ENCODE data around the gene CTXND1.

Gene CTXND1

GRCh38 chr15:80260551-80260950 is 8.5 kb upstream of the CTXND1 start:
- H3K4me3 ChIP-seq (ENCODE audit: low read depth, low read length), result no peak overlapping the region
- TF ChIP-seq CTCF (IDR thresholded peaks at IDR 0.05; ENCODE audit: control insufficient read depth, extremely low read depth, insufficient read depth), result no peak
- no peak for DNase-seq (ENCODE audit: low read depth)

- H3K4me3 ChIP-seq (ENCODE audit: low read depth, low read length), result no peak overlapping the region
- no peak for DNase-seq (ENCODE audit: low read depth)
- TF ChIP-seq CTCF (IDR thresholded peaks at IDR 0.05; ENCODE audit: control insufficient read depth, extremely low read depth, insufficient read depth), result no peak
Observed at GRCh38 chr15:80259942-80260510, 8.0 kb upstream of the CTXND1 start.

- no peak for TF ChIP-seq CTCF (IDR thresholded peaks at IDR 0.05; ENCODE audit: control insufficient read depth, extremely low read depth, insufficient read depth)
- H3K4me3 ChIP-seq (ENCODE audit: low read depth, low read length), result no peak overlapping the region
- DNase-seq (ENCODE audit: low read depth), result no peak
Observed at GRCh38 chr15:80251428-80252120, 439 bp downstream of the CTXND1 start.

GRCh38 chr15:80250614-80251427 is 1.2 kb downstream of the CTXND1 start:
- TF ChIP-seq CTCF (IDR thresholded peaks at IDR 0.05; ENCODE audit: control insufficient read depth, extremely low read depth, insufficient read depth), result no peak
- DNase-seq (ENCODE audit: low read depth), result no peak
- no peak overlapping the region for H3K4me3 ChIP-seq (ENCODE audit: low read depth, low read length)

- no peak for DNase-seq (ENCODE audit: low read depth)
- no peak for TF ChIP-seq CTCF (IDR thresholded peaks at IDR 0.05; ENCODE audit: control insufficient read depth, extremely low read depth, insufficient read depth)
- H3K4me3 ChIP-seq (ENCODE audit: low read depth, low read length), result no peak overlapping the region
Observed at GRCh38 chr15:80249973-80250372, 2.0 kb downstream of the CTXND1 start.

GRCh38 chr15:80247320-80247719 is 4.7 kb downstream of the CTXND1 start:
- DNase-seq (ENCODE audit: low read depth), result no peak
- no peak for TF ChIP-seq CTCF (IDR thresholded peaks at IDR 0.05; ENCODE audit: control insufficient read depth, extremely low read depth, insufficient read depth)

More at GRCh38 chr15:80247320-80247719, 4.7 kb downstream of the CTXND1 start:
- H3K4me3 ChIP-seq (ENCODE audit: low read depth, low read length), result no peak overlapping the region

Measured in LNCaP clone FGC (cell line).